ENCODE data around the gene EPHA10.
A peak's percentile ranks its signal among the peaks of the same experiment; 100 is the strongest.

The EPHA10 gene

GRCh38 chr1:37755951-37756560, 8.9 kb downstream of the EPHA10 start:
- peaks cover 12% of the 10 kb centered on the region for H3K4me1 ChIP-seq (ENCODE audit: insufficient read depth, insufficient read length)
- no peak overlapping the region for H3K4me3 ChIP-seq (ENCODE audit: insufficient read length, low read depth)
- H3K9me3 ChIP-seq (ENCODE audit: insufficient read depth, low read length): no peaks in the 10 kb centered on the region
- no peaks in the 10 kb centered on the region for H3K36me3 ChIP-seq (ENCODE audit: insufficient read depth, insufficient read length, low read length)
- no peak overlapping the region for H3K9ac ChIP-seq (ENCODE audit: insufficient read length, low read depth)
- TF ChIP-seq ZNF274 (IDR thresholded peaks at IDR 0.05; ENCODE audit: low read depth, low read length): no peak
- DNase-seq (ENCODE audit: low read depth, low spot score): no peak
- H3K27me3 ChIP-seq (ENCODE audit: insufficient read depth, insufficient read length): peaks cover 86% of the 10 kb centered on the region

- no peaks in the 10 kb centered on the region for H3K9me3 ChIP-seq (ENCODE audit: insufficient read depth, low read length)
- H3K4me3 ChIP-seq (ENCODE audit: insufficient read length, low read depth): no peak overlapping the region
- DNase-seq (ENCODE audit: low read depth, low spot score): no peak
- no peak overlapping the region for H3K9ac ChIP-seq (ENCODE audit: insufficient read length, low read depth)
- H3K27me3 ChIP-seq (ENCODE audit: insufficient read depth, insufficient read length): peaks cover 87% of the 10 kb centered on the region
- TF ChIP-seq SUZ12 (IDR thresholded peaks at IDR 0.05; ENCODE audit: extremely low read depth, insufficient read depth, insufficient read length): no peak
- no peak for TF ChIP-seq ZNF274 (IDR thresholded peaks at IDR 0.05; ENCODE audit: low read depth, low read length)
- H3K36me3 ChIP-seq (ENCODE audit: insufficient read depth, insufficient read length, low read length): no peaks in the 10 kb centered on the region
- peaks cover 12% of the 10 kb centered on the region for H3K4me1 ChIP-seq (ENCODE audit: insufficient read depth, insufficient read length)
Observed at GRCh38 chr1:37755290-37755689, 9.6 kb downstream of the EPHA10 start.

DNA sequence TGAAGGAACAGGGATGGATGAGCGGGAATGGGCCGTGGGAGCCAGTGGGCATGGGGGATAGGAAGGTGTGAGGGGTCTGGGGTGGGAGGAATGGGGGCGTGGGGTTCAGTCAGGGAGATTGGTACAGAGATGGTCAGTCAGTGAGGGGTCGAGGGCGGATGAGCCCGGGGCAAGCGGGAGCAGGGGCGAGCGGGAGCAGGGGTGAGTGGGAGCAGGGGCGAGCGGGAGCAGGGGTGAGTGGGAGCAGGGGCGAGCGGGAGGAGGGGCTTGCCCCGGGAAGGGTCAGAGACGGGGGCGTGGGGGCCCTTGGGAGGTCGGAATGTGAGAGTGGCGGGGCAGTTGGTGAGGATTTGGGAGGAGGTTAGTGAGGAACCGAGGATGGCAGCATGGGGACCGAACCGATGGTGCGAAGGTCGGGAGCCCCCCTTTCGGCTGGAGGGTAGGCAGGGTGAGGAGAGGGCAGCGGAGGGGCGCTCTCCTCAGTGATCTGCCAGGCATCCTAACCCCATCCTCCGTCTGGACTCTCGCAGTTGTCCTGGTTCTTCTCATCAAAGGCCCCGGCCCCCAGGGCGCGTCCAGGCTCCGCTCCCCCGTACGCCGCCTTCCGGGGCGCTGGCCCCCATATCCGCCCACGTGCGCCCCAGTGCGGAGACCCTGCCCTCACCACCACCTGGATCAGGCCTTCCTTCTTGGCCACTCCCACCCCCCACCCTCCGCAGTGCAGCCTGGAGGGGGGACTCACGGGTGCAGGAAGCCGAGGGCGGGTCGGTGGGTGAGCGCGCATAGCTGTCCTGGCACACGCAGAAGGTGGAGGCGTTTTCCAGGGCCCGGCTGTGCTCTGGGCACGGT, 11.2 kb downstream of the EPHA10 start:
- TF ChIP-seq ZNF274 (IDR thresholded peaks at IDR 0.05; ENCODE audit: low read depth, low read length): no peak
- peak; percentile 4 for TF ChIP-seq SUZ12 (IDR thresholded peaks at IDR 0.05; ENCODE audit: extremely low read depth, insufficient read depth, insufficient read length)
- peaks cover 78% of the 10 kb centered on the region for H3K27me3 ChIP-seq (ENCODE audit: insufficient read depth, insufficient read length)
- no peak overlapping the region for H3K9ac ChIP-seq (ENCODE audit: insufficient read length, low read depth)
- no peak for DNase-seq (ENCODE audit: low read depth, low spot score)
- peaks cover 12% of the 10 kb centered on the region for H3K4me1 ChIP-seq (ENCODE audit: insufficient read depth, insufficient read length)
- no peaks in the 10 kb centered on the region for H3K9me3 ChIP-seq (ENCODE audit: insufficient read depth, low read length)
- peak overlapping the region; percentile 6 for H3K4me3 ChIP-seq (ENCODE audit: insufficient read length, low read depth)
- H3K36me3 ChIP-seq (ENCODE audit: insufficient read depth, insufficient read length, low read length): no peaks in the 10 kb centered on the region

DNA sequence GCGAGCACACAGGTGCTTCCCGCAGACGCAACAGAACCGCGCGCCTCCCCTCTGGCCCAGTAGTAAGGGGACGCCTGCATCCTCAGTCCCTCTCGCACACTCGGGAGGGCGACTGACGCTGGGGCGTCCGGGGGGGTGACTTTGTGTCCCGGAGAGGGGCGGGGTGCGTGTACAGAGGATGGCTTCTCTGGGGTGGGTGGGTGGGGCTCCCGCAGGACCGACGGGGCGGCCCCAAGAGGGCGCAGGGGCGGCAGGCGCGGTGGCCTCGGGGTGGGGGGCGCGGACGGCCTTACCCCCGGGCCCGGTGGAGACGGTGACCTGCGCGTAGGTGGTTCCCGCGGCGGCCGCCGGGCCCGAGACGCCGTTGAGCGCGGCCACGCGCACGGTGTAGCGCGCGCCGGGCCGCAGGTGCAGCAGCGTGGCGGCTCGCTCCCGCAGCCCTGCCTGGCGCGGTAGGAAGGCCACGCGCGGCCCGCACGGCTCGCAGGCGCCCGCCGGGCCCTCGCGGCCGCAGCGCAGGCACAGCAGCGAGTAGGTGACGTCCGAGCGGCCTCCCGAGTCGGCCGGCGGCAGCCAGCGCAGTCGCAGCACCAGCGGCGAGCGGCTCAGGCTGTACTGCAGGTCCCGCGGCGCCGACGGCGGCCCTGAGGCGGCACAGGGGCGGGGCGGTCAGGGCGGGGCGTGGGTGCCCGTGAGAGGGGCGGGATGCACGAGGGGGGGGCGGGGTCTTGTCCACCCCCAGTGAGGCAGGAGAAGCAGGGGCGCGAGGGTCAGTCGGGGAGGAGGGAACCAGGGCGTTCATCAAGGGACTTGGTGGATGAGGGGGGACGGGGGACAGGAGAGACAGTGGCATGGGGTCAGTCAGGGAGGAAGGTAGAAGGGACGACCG, 12.1 kb downstream of the EPHA10 start:
- Histone ChIP-seq H3K4me1 (ENCODE audit: insufficient read depth, insufficient read length) (peaks cover 12% of the 10 kb centered on the region), H3K27me3 (ENCODE audit: insufficient read depth, insufficient read length) (peaks cover 69% of the 10 kb centered on the region), H3K36me3 (ENCODE audit: insufficient read depth, insufficient read length, low read length) (no peaks in the 10 kb centered on the region), H3K4me3 (ENCODE audit: insufficient read length, low read depth) (peak overlapping the region; percentile 59), H3K9me3 (ENCODE audit: insufficient read depth, low read length) (no peaks in the 10 kb centered on the region), H3K9ac (ENCODE audit: insufficient read length, low read depth) (peak overlapping the region; percentile 73)
- TF ChIP-seq SUZ12 (IDR thresholded peaks at IDR 0.05; ENCODE audit: extremely low read depth, insufficient read depth, insufficient read length) (peak; percentile 81), YY1 (IDR thresholded peaks at IDR 0.05; ENCODE audit: insufficient read depth, insufficient read length) (no peak), ZNF274 (IDR thresholded peaks at IDR 0.05; ENCODE audit: low read depth, low read length) (no peak)
- DNase-seq (ENCODE audit: low read depth, low spot score): peak; percentile 35

DNA sequence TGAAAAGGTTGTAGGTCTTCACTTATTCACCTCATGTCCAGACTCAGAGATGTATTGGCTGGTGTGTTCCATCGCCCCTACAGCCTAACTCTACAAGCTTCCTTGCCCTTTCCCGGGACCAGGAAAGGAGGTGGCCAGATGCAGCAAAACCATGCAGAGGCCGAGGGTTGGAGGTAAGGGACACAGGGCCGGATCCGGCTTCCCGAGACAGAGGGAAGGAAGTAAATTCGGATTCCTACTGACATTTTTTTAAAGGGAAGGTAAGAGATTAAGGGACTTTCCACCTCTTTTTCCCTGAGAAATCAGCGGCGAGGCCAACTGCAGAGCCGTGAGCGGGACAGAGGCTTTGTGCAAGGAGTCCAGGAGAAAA, 12.7 kb downstream of the EPHA10 start:
- no peak for DNase-seq (ENCODE audit: low read depth, low spot score)
- peak overlapping the region; percentile 27 for H3K4me3 ChIP-seq (ENCODE audit: insufficient read length, low read depth)
- H3K9me3 ChIP-seq (ENCODE audit: insufficient read depth, low read length): no peaks in the 10 kb centered on the region
- no peaks in the 10 kb centered on the region for H3K36me3 ChIP-seq (ENCODE audit: insufficient read depth, insufficient read length, low read length)
- peaks cover 63% of the 10 kb centered on the region for H3K27me3 ChIP-seq (ENCODE audit: insufficient read depth, insufficient read length)
- H3K9ac ChIP-seq (ENCODE audit: insufficient read length, low read depth): no peak overlapping the region
- H3K4me1 ChIP-seq (ENCODE audit: insufficient read depth, insufficient read length): peaks cover 12% of the 10 kb centered on the region
- TF ChIP-seq YY1 (IDR thresholded peaks at IDR 0.05; ENCODE audit: insufficient read depth, insufficient read length): no peak
- TF ChIP-seq SUZ12 (IDR thresholded peaks at IDR 0.05; ENCODE audit: extremely low read depth, insufficient read depth, insufficient read length): no peak
- no peak for TF ChIP-seq ZNF274 (IDR thresholded peaks at IDR 0.05; ENCODE audit: low read depth, low read length)

- Histone ChIP-seq H3K9me3 (ENCODE audit: insufficient read depth, low read length) (peaks cover 8% of the 10 kb centered on the region), H3K4me1 (ENCODE audit: insufficient read depth, insufficient read length) (peaks cover 2% of the 10 kb centered on the region), H3K36me3 (ENCODE audit: insufficient read depth, insufficient read length, low read length) (no peaks in the 10 kb centered on the region), H3K4me3 (ENCODE audit: insufficient read length, low read depth) (no peak overlapping the region), H3K27me3 (ENCODE audit: insufficient read depth, insufficient read length) (peaks cover 40% of the 10 kb centered on the region), H3K9ac (ENCODE audit: insufficient read length, low read depth) (no peak overlapping the region)
- no peak for TF ChIP-seq SUZ12 (IDR thresholded peaks at IDR 0.05; ENCODE audit: extremely low read depth, insufficient read depth, insufficient read length)
- TF ChIP-seq YY1 (IDR thresholded peaks at IDR 0.05; ENCODE audit: insufficient read depth, insufficient read length): no peak
- DNase-seq (ENCODE audit: low read depth, low spot score): no peak
Observed at GRCh38 chr1:37748565-37748964, 16.4 kb downstream of the EPHA10 start.

DNA sequence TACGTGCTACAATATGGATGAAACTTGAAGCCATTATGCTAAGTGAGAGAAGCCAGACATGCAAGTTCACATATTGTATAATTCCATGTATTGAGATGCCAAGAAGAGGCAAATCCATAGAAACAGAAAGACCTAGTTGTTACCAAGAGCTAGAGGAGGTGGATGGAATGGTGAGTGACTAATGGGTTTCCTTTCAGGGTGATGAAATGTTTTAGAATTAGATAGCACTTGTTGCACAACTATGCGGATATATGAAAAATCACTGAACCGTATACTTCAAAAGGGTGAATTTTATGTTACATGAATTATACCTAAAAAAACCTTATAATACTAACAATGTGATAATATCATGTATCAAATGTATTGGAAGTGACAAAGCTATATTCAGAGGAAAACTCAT, 18.1 kb downstream of the EPHA10 start:
- DNase-seq (ENCODE audit: low read depth, low spot score): no peak
- no peak overlapping the region for H3K9ac ChIP-seq (ENCODE audit: insufficient read length, low read depth)
- TF ChIP-seq SUZ12 (IDR thresholded peaks at IDR 0.05; ENCODE audit: extremely low read depth, insufficient read depth, insufficient read length) (no peak), ZNF274 (IDR thresholded peaks at IDR 0.05; ENCODE audit: low read depth, low read length) (no peak), YY1 (IDR thresholded peaks at IDR 0.05; ENCODE audit: insufficient read depth, insufficient read length) (no peak)

More for the DNA sequence above, 18.1 kb downstream of the EPHA10 start:
- peaks cover 32% of the 10 kb centered on the region for H3K27me3 ChIP-seq (ENCODE audit: insufficient read depth, insufficient read length)
- H3K4me3 ChIP-seq (ENCODE audit: insufficient read length, low read depth): no peak overlapping the region
- no peaks in the 10 kb centered on the region for H3K36me3 ChIP-seq (ENCODE audit: insufficient read depth, insufficient read length, low read length)
- no peaks in the 10 kb centered on the region for H3K4me1 ChIP-seq (ENCODE audit: insufficient read depth, insufficient read length)
- peaks cover 8% of the 10 kb centered on the region for H3K9me3 ChIP-seq (ENCODE audit: insufficient read depth, low read length)

Measured in NT2/D1 (cell line).